ENCODE results near the gene ADCY6. TPM values are rescaled to one million over a fixed set of nuclear protein-coding genes. Genes with fewer than 3 reads are reported as not detected.

Gene ADCY6
- polyA plus RNA-seq, 3 donors = 77.3 to 101 (median 96.1) TPM

DNA sequence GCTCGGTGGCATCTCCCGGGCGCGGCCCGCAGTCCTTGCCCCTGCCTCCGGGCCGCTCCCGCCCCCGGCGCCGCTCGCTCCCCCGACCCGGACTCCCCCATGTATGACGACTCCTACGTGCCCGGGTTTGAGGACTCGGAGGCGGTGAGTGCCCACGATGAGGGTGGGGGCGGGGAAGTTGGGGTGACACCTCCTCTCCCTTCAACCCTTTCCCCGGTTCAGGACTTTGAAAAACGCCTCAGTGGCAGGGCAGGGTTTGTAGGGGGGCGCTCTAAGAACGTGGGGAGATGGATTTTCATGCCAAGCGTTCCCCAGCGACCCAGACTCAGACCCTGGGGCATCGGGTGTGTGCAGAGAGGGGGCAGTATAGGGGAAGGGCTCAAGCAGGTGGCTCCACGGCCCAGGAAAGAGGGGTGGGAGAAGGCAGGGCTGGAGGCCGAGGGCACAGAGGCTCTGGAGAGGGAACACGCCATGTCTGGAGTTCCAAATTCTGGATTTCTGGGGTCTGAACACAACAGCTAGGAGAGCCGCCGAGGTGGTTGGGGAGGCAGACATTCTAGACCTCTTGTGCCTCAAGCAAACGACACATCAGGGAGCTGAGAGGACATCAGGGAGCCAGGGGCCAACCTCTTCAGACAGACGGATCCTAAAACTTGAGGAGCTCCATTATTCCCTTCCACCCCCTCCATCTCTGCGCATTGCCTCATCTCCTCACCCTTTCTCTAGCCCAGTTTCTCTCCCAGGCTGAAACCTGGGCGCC lies 30.1 kb upstream of the ADCY6 start:
- DNase-seq (ENCODE audit: extremely low read depth in 1 of 11, low read depth in 9 of 11, low spot score in 4 of 11) = peak in 1 of 11 donors; percentile 32

DNA sequence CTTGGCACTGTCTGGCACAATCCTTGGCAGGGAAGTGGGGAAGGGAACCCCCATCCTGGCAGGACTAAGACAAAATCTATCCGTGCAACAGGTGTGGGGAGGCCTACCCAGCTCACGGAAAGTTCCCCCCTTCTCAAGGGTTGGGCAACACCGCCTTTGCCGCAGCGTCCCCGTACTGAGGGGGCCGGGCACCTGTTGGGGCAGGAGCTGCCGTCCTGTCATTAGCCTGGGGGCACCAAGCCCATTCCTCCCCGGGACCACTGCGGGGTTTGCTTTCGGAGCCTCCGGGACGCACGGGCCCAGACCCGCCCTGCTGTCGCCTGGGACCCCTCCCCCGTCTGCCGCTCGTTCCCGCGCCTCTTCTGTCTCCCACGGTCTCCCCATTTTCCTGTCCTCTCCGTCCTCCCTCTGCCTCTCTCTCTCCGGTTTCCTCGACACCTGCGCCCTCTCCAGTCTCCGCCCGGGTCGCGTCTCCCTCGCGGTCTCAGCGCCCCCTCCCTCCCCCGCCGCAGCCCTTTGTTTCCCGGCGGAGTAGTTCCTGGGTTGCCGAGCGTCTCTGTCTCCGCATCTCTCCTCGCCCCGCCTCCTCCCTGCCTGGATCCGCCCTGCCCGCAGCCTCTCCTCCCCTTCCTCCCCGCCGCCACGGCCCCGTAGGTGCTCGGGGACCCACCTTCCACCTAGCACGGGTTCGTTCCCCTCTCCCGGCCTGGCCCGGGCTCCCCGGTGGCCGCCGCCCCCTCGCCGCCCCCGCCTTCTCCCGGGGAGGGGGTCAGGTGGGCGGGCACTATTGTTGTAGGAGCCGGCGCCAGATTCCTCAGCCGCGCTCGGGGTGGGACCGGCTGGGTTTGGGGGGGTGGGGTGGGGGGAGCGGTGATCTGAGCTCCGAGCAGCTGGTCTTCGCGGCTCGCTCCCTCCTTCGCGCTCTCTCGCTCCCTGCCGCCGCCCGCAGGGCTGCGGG lies 29.3 kb upstream of the ADCY6 start, which contains the start of gene CACNB3:
Gene CACNB3 (plus strand): TSS at position 624 of the 958 bp plus-strand sequence. CDS start 434 bp downstream, outside the sequence.
- DNase-seq (ENCODE audit: extremely low read depth in 1 of 11, low read depth in 9 of 11, low spot score in 4 of 11) = peak in 4 of 11 donors; percentile 62 to 65 (median 64)

DNA sequence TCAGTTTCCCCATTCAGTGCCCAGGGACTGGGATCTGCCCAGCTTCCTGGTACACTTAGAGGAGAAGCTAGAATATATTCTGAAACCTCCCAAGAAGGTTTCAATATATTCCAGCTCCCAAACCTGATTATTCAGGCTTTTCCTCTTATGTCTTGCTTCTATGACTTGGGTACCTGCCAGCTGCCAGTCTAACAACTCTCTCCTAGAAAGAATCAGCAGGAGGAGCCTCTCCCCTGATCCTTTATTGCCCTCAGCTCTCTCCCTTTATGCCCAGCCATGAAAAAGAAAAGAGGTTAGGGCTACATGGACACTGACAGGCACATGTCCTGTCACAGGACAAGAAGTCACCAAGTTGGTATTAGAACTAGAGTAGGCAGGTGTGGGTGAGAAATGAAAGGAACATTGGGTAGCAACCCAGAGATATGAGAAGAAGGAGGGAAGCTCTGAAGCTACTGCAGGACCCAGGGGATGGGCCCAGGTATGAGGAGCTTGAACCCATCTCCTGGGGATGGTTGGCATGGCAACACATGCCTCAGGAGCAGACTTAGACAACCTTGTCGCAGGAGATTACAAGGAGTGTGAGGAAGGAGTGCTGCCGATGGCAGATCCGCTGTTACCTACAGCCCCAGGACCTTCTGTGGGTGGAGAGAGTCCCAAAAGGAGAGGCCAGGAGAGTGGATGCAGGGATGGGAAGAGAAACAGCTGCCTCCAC lies 27.4 kb upstream of the ADCY6 start:
- peak in 1 of 11 donors; percentile 39 for DNase-seq (ENCODE audit: extremely low read depth in 1 of 11, low read depth in 9 of 11, low spot score in 4 of 11)

DNA sequence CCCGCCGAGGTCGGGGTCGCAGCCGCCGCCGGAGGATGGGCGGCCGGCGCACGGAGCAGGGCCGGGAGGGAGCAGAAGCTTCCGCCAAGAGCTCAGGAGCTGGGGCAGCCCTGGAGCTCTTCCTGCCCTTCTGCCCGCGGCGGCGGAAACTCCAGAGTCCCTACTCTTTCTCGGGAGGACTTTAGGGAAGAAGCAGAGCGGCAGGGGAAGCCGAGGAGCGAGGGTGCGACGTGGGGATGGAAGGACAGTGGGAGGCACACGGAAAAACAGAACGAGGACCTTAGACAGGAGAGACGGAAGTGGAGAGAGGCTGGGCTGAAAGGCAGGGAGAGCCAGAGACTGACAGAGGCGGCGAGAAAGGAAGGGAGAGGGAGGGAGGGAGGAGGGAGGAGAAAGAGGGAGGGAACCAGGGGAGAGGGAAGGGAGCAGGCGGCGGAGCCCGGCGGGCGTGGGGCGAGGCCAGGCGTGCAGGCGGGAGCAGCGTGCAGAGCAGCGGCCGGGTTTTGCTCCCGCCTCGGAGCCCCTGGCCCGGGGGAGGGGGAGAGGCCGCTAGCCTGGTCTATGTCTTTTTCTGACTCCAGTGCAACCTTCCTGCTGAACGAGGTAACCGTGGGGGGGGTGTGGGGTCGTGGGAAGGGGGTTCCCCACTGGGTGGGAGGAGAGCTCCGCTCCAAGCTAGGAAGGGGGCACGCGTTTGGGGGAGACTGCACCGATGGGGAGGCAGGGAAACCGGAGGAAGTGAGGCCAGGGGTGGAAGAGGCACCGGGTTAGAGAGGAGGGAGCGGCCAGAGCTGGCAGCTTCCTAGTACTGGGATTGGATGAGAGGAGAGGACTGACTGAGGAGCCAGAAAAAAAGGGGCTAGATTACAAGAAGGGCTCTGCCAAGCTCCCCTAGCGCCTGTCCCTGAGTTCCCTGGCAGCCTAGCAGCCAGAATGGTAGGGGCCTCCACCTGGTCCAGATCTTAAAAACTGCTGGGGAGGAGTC lies 26.5 kb upstream of the ADCY6 start:
- peak in 6 of 11 donors; percentile 71 to 88 (median 78) for DNase-seq (ENCODE audit: extremely low read depth in 1 of 11, low read depth in 9 of 11, low spot score in 4 of 11)

DNA sequence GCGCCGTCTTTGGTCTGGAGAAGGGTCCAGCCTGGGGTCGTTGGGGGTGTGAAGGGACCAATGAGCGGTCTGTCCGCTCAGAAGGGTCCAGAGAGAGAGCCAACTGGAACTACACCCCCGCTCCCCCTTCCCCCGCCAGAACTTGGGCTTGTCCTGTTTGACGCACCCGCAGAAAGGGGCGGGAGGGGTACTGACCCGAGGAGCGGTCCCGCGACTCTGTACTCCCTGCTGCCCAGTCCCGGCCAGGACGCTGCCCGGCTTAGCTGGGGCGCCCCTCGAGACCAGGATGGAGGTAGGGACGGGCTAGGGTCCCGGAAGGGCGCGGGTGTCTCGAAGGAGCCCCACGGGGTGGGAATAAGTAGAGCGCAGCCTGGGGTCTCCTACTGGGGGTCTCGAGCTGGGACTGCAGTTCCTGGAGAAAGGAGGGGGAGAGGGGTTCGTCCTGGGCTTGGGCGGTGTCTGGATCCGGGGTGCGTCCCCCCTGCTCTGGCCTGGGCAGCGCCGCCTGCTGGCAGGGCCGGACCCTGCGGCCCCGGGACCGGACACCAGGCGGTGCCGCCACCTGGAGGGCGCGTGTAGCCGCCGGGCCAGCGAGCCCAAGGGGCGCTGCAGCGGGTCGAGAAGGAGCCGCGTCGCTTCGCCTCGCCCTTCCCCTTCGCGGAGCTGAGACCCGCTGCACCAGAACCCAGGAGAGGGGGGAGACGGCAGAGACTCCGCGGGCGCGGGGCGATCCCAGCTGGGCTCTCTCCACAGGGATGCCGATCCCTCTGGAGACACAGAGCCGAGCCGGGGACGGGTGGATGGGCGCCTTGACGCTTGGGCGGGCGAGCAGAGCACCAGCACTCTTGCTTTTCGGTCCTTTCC lies 25.6 kb upstream of the ADCY6 start:
- peak in 2 of 11 donors; percentile 61 to 73 for DNase-seq (ENCODE audit: extremely low read depth in 1 of 11, low read depth in 9 of 11, low spot score in 4 of 11)

DNA sequence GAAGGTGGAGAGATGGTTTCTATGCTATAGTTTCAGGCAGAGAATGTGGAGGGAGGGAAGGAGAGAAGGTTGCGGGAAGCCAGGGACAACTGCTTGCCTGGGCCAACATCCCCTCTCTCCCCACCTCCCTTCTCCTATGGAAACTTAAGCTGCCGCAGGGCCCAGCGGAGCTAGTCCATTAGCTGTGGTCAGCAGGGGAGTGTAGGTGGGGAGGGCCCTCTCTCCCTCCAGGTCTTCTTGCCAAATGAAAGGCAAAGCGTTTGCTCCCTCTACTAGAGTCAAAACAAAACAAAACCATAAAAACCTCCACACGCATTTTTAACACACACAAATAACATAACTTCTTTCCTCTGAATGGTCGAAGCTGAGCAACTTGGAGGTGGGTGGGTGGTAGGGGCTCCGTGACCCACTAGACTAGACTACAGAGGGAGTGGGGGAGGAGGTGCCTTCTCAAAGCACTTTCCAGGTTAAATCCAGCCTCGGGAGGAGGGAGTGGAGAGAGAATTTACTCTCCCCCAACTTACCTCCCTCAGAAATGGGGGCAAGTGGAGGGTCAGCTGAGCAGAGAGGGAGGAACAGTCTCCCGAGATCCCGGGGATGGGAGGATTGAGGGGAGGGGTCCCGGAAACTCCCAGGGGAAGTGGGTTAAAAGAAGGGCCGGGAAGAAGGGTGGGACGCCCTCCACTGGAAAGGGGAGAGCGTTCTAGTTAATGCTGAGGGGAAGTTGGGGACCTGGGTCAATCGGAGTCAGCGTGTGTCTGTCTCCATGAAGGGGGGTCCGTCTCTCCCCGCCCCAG lies 24.8 kb upstream of the ADCY6 start:
- peak in 3 of 11 donors; percentile 45 to 52 (median 47) for DNase-seq (ENCODE audit: extremely low read depth in 1 of 11, low read depth in 9 of 11, low spot score in 4 of 11)

DNA sequence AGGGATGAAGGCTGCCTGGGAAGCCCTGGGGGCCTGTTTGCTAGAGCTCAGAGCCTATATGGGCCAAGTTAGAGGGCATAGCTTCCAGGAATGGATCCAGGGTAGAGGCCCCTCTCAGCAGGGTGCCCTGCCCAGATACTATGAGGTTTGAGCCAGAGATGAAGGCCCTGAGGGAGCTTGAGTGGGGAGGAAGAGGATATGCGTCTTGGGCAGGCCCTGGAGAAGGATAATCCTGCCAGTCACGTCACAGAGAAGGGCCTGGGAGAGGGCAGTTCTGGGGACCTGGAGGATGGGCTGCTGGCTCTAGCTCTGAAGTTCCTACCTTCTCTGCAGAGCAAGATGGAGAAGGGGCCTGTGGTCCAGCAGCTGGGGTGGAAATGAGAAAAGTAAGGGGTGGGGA lies 23.5 kb upstream of the ADCY6 start:
- DNase-seq (ENCODE audit: extremely low read depth in 1 of 11, low read depth in 9 of 11, low spot score in 4 of 11) = no peak

DNA sequence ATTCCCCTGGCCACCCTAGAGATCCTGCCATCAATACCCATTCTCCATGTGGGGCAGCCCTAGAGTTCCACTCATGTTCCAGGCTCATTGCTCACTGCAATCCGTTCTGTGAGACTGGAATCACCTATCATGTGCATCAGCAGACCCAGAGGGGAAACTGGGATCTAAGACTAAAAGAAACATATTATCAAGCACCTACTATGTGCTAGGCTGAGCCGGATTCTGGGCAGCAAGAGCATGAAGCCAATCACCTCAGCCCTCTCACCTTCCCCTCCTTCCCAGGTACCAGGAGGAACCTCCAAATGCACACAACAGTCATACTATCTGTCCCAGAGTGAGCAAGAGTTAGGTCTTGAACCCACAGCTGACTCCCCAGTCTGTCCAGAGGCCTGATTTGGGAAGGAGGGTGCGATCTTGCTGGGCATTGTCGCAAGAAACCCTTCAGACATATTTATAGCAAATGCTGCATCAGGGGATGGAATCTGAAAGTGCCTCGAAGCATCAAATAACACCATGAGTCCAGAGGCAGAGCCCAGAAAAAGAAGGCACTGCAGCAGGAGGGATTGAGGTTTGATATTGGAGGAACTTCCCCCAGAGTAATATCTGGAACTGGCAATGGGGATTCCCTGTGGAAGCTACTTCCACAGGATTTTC lies 22.7 kb upstream of the ADCY6 start:
- DNase-seq (ENCODE audit: extremely low read depth in 1 of 11, low read depth in 9 of 11, low spot score in 4 of 11) = no peak

DNA sequence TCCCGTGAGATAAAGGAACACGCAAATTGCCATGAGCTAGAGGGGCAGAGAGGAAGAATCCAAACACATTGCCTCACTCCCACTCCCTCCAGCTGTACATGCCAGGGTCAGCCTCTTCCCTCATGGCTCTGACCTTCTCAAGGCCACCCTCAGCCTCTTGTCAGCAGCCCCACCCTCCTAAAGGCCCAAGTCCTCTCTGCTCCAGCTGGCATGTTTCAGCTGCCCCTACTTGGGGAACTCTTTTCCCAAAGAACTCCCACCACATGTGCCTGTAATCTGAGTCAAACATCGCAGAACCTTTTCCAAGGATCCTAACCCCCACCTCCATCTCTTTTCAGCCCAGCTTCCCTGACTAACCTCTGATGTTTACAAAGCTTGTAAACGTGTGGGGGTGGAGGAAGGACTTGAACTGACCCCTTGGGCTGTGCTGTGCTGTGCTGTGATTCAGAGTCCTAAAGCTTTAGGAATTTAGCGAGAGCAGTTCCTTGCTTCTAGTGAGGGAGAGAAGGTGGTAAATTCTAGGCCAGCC lies 22.1 kb upstream of the ADCY6 start:
- peak in 1 of 11 donors; percentile 67 for DNase-seq (ENCODE audit: extremely low read depth in 1 of 11, low read depth in 9 of 11, low spot score in 4 of 11)

DNA sequence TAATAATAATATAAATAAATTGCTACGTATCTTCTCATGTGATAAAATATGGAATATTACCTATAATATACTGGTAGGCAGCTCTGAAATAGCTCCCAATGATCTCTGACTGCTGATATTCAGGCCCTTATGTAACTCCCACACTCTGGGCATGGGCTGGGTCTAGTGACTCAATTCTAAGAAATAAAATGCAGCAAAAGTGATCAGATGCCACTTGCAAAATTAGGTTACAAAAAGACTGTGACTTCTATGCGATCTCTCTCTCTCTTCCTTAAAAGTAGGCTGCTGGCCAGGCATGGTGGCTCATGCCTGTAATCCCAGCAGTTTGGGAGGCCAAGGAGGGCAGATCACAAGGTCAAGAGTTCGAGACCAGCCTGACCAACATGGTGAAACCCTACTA lies 19.1 kb upstream of the ADCY6 start:
- DNase-seq (ENCODE audit: extremely low read depth in 1 of 11, low read depth in 9 of 11, low spot score in 4 of 11) = no peak

DNA sequence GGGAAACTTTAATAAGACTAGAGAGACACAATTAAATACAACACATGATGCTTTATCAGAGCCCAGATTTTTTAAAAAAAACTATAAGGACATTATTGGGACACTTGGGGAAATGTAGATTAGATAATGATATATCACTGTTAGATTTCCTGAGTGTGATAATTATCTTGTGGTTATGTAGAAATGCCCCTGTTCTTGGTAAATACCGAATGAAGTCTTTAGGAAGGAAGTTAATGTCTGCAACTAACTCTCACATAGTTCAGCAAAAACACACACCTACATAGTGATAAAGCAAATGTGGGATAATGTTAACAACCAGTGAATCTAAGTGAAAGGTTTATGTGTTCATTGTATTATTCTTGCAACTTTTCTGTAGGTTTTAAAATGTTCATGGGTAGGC lies 14.8 kb upstream of the ADCY6 start:
- DNase-seq (ENCODE audit: extremely low read depth in 1 of 11, low read depth in 9 of 11, low spot score in 4 of 11) = no peak

DNA sequence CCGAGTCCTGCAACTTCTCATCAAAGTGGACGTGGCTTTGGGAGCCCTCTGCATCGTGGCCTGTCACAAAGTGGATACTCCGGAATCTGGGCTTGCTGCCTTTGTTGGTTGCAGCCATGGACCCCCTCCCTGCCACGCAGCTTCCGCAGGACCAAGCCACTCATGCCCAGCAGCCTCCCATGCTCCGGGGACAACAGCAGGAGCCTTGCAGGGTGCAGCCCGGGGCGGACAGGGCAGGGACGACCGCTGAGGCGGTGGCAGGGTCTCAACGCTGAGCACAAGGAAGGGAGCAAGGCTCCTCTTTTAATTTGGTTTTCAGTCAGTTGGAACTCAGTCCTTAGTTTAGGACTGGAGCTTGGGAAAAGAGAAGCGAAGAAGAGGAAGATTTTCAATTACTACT lies 12.1 kb upstream of the ADCY6 start:
- DNase-seq (ENCODE audit: extremely low read depth in 1 of 11, low read depth in 9 of 11, low spot score in 4 of 11) = no peak

DNA sequence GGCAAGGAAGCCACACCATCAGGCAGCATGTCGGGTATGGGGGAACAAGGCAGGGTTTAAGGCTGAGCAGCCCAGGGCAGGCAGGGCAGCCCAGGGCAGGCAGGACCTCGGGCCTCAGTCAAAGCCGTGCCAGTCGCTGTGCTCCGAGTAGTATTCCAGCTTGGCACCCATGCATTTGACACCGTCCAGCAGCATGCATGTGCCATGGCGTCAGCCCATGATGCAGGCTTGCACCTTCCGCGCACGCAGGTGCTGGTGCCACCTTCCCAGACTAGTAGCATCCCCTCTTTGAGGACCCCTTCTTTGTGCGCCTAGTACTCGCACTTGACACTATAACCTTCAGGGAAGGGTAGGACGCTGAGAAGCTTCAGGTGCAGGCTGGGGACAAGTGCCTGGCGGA lies 11.6 kb upstream of the ADCY6 start:
- no peak for DNase-seq (ENCODE audit: extremely low read depth in 1 of 11, low read depth in 9 of 11, low spot score in 4 of 11)

DNA sequence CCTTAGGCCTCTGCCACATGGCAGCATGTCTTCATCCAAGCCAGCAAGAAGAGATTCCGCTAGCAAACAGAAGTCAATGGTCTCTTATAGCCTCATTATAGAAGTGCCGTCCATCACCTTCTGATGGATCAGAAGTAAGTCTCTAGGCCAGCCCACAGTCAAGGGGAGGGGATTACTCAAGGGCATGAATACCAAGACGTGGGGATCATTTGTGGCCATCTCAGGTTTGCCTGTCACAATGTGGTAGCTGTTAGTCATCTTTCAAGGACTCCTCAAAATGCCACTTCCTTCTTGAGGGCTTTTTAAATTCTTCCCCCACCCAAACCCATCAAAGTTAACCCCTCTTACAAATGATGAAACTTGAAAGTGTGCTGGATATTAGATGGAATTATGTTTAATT lies 8.1 kb upstream of the ADCY6 start:
- DNase-seq (ENCODE audit: extremely low read depth in 1 of 11, low read depth in 9 of 11, low spot score in 4 of 11) = no peak

DNA sequence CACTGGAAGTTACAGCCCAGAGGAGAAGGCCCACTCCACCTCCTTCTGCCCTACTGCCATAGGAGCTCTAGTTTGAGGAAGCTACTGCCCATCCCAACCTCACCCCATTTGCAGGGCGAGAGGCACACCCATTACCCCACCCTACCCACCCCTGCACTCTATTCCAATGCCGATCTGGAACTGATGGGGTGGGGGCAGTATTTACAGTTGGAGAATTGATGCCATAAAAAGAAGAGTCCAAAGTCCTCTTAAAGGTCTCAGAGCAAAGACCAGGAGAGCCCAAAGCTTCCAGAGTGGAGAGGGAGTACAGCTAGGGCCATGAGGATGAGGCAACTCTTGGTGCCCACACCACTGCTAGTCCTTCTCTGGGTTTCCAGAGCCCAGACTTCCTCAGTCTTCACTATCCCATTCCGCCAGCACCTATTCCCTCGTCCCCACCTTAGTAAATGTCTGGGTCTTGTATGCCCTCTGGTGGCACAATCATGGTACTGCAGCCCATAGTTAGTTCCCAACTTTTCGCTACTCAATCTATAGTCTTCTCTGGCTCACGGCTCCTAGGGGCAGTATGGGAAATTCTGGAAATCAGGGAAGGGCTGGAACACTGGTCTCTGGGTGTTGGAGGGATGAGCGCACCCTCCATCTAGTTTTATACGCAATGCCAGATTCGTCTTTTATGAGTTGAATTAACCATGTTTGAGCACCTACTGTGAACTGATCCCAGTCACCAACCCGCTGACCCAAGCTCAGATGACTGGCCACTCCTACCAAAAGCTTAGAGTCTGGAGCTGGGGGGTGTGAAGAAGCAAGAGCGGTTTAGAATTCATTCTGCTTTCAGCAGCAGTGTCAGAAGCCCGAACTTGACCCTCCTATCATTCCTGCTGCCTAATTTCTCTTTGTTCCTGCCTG lies 6.9 kb upstream of the ADCY6 start:
- peak in 2 of 11 donors; percentile 64 to 70 for DNase-seq (ENCODE audit: extremely low read depth in 1 of 11, low read depth in 9 of 11, low spot score in 4 of 11)
